ENCODE data around the gene GALNTL6.
"Not testable (repeated sequence)": the region's sequence is repeated elsewhere in the genome, so short reads cannot be mapped to it uniquely, and the experiment has no call there.

The GALNTL6 gene

GRCh38 chr4:172892300-172892699 is 1079.1 kb downstream of the GALNTL6 start:
- no peak for DNase-seq

GRCh38 chr4:172895699-172896098 is 1082.5 kb downstream of the GALNTL6 start:
- DNase-seq: no peak

GRCh38 chr4:172897046-172897445 is 1083.8 kb downstream of the GALNTL6 start:
- no peak for DNase-seq

GRCh38 chr4:172898715-172899114 is 1085.5 kb downstream of the GALNTL6 start:
- no peak for DNase-seq

DNA sequence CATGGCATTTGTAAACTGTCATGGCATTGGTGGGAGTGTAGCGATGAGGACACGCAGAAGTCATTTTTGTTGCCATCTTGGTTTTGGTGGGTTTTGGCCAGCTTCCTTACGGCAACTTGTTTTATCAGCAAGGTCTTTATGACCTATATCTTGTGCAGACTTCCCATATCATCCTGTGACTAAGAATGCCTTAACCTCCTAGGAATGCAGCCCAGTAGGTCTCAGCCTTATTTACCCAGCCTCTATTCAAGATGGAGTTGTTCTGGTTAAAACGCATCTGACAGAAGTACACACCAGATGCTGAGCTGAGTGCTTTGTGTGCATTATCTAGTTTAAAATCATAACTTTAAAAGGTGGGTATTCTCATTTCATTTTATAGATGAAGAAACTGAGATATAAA is 1086.7 kb downstream of the GALNTL6 start:
- no peak for DNase-seq

- DNase-seq: no peak
Observed at GRCh38 chr4:172900900-172901299, 1087.7 kb downstream of the GALNTL6 start.

GRCh38 chr4:172912468-172912867 is 1099.3 kb downstream of the GALNTL6 start:
- DNase-seq: not testable (repeated sequence)

DNA sequence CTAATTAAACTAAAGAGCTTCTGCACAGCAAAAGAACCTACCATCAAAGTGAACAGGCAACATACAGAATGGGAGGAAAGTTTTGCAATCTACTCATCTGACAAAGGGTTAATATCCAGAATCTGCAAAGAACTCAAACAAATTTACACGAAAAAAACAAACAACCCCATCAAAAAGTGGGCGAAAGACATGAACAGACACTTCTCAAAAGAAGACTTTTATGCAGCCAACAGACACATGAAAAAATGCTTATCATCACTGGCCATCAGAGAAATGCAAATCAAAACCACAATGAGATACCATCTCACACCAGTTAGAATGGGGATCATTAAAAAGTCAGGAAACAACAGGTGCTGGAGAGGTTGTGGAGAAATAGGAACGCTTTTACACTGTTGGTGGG is 1104.2 kb downstream of the GALNTL6 start:
- not testable (repeated sequence) for DNase-seq

GRCh38 chr4:172919269-172919668 is 1106.1 kb downstream of the GALNTL6 start:
- no peak for DNase-seq

- no peak for DNase-seq
Observed at GRCh38 chr4:172927096-172927814, 1114.1 kb downstream of the GALNTL6 start.

GRCh38 chr4:172928347-172928746 is 1115.1 kb downstream of the GALNTL6 start:
- DNase-seq: no peak

- no peak for DNase-seq
Observed at GRCh38 chr4:172938072-172938829, 1125.0 kb downstream of the GALNTL6 start.

DNA sequence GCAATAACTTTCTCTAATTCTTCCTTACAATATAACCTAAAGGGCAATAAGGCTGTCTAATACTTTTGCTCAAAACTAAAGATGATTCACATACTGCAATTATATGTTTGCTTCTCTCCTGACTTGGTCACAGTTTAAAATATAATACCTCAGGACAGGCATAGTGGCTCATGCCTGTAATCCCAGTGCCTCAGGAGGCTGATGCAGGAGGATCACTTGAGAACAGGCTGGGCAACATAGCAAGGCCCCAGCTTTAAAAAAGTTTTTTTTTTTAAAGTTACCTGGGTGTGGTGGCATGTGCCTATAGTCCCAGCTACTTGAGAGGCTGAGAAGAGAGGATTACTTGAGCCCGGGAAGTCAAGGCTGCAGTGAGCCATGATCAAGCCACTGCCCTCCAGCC is 1125.7 kb downstream of the GALNTL6 start:
- DNase-seq: no peak

DNA sequence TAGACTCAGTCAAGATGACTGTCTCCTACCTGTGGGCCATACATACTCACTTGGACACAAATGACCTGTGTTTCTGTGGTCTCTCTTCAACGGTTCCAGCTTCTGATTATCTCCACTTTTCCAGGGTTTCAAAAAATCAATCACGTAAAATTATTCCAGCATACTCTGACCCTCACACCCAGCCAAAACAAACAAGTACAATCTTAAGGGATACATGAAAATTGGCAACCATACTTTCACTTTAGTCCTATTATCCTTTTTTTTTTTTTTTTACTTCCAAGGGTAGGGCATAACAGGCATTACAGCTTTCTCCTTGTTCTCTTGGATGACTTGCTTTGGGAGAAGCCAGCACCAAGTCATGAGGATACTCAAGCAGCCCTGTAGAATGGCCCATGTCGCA is 1129.6 kb downstream of the GALNTL6 start:
- no peak for DNase-seq

DNA sequence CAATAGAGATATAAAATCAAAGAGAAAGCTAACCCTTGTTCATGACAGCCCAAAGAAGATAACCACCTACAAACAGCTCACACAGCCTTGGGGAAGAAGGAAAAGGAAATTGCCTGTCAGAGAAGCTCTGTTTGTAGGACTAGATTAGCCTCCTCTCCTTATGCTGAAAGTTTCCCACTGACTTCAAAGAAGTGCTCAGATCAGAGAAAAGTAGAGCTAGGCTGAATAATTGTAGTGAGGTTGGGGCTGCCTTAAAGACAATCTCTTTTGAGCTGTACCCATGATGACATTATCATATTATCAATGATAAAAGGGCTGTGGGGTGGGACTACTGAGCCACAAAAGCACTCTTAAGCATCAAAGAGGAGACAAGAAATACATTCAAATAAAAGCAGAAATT is 1132.4 kb downstream of the GALNTL6 start:
- DNase-seq: no peak

GRCh38 chr4:172946503-172946902 is 1133.3 kb downstream of the GALNTL6 start:
- no peak for DNase-seq

DNA sequence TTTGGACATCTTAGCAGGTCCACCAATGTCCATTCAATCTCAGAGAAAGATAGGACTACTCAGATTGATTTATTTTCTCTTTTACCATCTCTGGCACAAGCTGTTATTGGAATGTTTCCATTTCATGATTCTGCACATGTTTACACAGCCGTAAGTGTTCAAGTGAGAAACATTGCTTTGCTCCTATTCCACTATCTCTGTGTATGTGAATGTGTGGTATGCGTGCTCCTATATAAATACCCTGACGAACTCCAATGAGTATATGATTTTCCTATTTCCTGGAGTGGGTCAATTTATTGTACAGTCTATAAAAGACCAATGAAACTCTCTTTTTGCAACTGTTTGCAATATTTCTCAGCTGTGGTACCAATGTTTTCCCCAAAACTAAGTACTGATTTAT is 1134.4 kb downstream of the GALNTL6 start:
- DNase-seq: no peak

GRCh38 chr4:172950990-172951389 is 1137.8 kb downstream of the GALNTL6 start:
- DNase-seq: no peak

DNA sequence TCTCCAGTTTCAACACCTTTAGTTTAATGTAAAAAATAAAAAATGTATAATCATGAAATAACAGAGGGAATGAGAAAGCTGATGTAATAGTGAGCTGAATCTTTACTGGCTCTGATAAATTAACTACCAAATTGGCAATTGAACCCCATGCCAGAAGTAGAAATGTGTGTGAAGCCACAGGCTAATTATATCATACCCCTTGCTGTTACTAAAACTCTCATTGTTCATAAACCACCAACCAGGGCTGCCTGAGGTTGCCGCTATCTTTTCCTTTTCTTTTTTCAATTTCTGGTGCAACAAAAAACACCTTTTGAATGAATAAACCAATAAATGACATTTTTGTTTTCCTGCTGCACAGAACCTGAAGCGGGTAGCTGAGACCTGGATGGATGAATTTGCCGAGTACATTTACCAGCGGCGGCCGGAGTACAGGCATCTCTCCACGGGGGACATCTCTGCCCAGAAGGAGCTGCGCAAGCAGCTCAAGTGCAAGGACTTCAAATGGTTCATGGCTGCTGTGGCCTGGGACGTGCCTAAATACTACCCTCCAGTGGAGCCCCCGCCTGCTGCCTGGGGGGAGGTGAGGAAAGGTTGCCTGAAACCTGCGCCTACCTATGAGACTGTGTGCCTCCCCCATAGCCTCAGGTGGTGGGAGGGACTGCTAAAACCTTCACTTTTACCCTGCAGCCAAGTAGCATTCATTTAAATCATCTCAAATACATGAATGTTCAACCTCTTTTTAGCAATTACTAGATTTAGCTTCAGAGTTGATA is 1138.7 kb downstream of the GALNTL6 start:
- no peak for DNase-seq

GRCh38 chr4:172953896-172954568 is 1140.8 kb downstream of the GALNTL6 start:
- no peak for DNase-seq

DNA sequence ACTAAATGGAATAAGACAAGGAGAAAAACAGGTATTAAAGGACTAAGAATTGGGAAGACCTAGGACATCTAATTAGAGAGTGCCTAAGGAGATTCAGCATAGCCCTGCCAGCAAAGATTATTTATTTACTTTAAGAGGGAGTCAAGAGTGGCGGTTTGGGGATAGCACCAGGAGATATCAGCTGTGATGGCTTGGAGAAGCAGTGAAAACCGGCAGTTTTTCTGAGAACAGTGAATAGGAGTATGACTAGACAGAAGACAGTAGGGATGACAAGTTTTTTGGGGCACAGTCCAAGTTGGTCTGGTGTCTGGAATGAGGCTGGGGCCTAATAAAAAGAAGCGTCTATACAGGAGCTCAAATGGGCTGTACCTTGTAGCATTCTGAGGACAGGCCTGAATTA is 1143.1 kb downstream of the GALNTL6 start:
- not testable (repeated sequence) for DNase-seq

GRCh38 chr4:172957216-172957615 is 1144.0 kb downstream of the GALNTL6 start:
- DNase-seq: no peak

All from activated T-cell treated with anti-CD3 and anti-CD28 coated beads, Interleukin-2, amount 50 U/mL, for 48 hours (primary cell).